Stimulated activated CD4-positive, alpha-beta T cell treated with anti-CD3 and anti-CD28 coated beads, Interleukin-1b, Interleukin-23, amount 100 ng/mL, for 4 hours (primary cell): ENCODE results near the gene DLGAP1.
"Not testable (repeated sequence)": the region's sequence is repeated elsewhere in the genome, so short reads cannot be mapped to it uniquely, and the experiment has no call there.

Experiments
- DNase-seq, 2 donors: peaks; one replicate each; pipeline ENCODE4 v3.0.0-alpha.2; 2020; ENCODE audit warnings: low read depth in 2 of 2

The DLGAP1 gene

GRCh38 chr18:3625742-3626091 is 829.4 kb downstream of the DLGAP1 start:
- DNase-seq = no peak

DNA sequence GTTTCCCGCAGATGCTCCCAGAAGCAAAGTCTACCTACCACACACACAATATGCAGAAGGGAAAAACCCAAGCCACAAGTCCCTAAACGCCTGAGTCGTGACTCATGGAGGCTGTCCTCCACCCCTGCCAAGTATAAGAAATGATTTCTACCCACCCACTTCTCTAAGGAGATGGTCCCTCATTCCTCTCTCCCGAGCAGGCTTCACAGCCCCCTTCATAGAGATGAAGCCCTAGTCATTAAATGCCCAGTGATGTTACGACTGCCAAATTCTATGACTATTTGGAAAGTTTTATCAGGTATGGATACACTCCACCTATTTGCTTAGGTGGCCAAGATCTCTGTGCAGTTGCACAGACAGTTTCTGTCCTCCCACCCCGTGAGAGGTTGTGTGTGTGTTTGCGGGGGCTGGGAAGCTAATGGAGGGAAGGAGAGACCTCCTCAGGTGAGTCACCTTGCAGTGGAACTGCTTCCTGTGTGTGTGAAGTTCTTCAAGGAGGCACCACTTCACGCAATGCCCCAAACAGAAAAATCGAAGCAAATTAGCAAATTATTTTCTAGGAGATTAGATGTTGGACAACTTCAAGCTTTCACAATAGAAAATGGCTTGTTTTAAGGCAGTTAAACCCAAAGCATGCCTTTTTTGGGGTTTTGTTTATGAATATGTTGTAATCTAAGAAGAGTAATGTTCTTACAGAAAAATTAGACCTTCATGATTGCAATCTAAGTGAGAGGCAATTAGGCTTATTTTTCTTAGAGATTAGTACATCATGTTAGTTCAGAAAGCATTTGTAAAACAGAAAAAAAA is 830.0 kb downstream of the DLGAP1 start:
- DNase-seq = peak; percentile 38 to 44

GRCh38 chr18:3624546-3624934 is 830.6 kb downstream of the DLGAP1 start:
- DNase-seq = no peak

- no peak for DNase-seq
Measured at GRCh38 chr18:3623769-3624545, 831.1 kb downstream of the DLGAP1 start.

DNA sequence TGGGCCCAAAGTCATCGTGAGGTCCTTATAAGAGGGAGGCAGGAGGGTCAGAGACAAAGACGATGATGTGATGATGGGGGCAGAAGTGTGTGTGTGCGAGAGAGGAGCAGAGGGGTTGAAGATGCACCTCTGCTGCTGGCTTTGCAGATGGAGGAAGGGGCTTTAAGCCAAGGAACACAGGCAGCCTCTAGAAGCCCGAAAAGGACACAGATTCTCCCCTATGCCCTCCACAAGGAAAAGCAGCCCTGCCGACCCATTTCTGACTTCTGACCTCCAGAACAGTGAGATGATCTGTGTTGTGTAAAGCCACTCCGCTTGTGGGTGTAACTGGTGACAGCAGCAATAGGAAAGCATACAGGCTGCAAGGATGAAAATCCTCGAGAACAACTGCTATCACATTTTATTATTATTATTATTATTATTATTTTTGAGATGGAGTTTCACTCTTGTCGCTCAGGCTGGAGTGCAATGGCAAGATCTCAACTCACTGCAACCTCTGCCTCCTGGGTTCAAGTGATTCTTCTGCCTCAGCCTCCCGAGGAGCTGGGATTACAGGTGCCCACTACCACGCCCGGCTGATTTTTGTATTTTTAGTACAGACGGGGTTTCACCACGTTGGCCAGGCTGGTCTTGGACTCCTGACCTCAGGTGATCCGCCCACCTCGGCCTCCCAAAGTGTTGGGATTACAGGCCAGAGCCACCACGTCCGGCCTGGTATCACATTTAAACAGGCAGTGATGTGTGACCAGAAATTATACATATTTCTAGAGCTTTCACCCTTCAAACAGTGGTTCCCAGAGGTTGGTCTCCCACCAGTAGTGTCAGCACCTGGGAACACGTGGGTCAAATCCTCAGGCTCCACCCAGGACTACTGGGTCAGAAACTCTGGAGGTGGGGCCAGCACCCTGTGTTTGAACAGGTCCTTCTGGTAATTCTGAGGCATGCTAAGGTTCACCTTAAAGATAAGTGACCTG is 834.7 kb downstream of the DLGAP1 start:
- no peak for DNase-seq

DNA sequence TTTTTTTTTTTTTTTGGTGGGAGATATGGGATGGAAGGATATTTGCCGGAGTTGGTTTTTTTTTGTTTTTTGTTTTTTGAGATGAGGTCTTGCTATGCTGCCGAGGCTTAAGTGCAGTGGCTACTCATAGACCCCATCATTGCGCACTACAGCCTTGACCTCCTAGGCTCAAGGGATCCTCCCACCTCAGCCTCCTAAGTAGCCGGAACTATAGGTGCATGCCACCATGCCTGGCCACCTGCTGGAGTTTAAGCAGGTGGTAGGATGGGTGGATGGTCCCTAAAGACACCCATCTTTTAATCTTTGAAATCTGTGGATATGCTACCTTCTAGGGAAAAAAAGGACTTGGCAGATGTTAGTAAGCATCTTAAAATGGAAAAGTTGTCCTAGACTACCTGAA is 835.4 kb downstream of the DLGAP1 start:
- DNase-seq = no peak

GRCh38 chr18:3619222-3619621 is 835.9 kb downstream of the DLGAP1 start:
- no peak for DNase-seq

GRCh38 chr18:3616744-3617143 is 838.4 kb downstream of the DLGAP1 start:
- DNase-seq = no peak

GRCh38 chr18:3616142-3616541 is 839.0 kb downstream of the DLGAP1 start:
- no peak for DNase-seq

GRCh38 chr18:3615374-3615985 is 839.6 kb downstream of the DLGAP1 start:
- DNase-seq = no peak

DNA sequence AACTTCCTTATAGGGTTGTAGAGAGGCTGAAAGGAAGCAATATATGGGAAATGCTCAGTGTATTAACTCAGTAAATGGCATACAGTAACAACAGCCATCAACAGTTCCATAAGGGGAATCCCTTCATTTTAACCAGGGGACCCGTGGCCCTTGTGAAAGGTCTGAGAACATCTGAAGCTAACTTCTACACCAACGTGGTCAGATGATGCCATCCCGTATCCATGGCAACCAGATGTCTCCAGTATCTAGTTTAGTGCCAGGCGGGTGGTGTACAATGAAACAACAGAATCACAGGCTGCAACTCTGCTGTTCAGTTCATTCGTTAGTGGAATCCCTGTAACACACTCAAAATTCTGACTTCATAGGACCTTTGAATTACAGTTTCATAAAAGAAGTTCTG is 842.8 kb downstream of the DLGAP1 start:
- no peak for DNase-seq

DNA sequence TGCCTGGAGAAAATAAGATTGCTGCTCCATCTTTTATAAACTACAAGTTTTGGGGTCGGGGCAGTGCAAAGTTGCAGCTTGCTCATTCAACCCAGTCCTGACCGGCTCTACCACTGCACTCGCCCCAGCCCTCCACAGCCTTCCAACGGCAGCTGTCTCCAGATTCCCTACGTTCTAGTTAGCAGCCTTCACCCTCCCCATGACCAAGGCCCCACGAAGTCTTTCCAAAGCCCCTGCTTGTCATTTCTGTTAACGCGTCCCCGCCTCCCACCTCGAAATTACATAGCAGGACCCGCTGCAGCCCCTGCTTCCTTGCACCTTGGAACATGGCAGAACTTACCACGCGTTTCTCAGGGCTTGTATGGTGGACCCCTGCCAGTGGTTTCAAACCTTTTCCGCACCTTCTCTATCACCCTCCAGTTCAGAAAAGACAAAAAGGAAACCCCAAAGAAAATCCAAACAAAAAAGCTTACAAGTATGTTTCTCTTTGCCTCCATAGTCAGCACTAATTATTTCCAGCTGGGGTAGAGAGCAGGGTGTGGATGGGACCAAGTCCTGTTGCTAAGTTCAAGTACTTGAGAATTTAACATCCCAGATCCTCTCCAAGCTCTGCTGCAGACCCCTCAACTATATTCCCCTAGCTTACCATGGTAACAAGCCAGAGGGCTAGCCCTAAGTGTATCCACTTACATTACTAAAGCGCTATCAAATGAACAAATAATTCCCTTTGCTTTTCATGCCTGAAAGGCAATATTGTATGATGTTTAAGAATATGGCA is 843.6 kb downstream of the DLGAP1 start:
- no peak for DNase-seq

DNA sequence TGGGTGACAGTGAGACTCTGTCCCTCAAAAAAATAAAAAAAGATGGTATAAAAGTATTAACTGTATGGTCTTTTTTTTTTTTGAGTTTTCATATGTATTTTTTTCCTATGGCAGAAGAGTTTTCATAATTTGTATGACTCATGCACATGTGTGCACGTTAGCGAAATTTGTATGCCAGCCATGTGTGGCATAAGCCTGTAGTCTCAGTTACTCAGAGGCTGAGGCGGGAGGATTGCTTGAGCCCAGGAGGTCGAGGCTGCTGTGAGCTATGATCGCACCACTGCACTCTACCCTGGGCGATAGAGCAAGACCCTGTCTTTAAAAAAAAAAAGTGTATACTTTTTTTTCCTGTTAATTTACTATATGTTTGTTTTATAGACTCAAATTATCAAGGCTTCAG is 844.3 kb downstream of the DLGAP1 start:
- DNase-seq = no peak

DNA sequence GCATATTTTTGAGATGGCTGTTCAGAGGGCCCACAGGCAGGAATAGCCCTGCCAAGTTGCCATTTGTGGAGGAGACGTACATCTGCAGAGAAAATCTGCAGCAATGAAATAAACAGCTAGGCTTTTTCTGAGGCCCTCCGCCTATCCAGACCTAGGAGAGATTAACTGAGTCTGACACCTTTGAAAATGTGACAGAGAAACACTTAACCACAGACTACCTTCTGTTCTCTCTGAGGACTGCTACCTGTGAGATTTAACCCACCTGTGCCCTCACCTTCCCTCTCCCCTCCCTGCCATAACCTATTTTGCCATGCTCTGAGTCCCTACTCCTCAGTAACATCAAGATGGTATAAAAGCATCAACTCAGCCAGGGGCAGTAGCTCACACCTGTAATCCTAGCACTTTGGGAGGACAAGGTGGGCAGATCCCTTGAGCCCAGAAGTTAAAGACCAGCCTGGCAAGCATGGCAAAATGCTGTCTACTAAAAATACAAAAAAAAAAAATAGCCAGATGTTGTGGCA is 844.9 kb downstream of the DLGAP1 start:
- DNase-seq = no peak

DNA sequence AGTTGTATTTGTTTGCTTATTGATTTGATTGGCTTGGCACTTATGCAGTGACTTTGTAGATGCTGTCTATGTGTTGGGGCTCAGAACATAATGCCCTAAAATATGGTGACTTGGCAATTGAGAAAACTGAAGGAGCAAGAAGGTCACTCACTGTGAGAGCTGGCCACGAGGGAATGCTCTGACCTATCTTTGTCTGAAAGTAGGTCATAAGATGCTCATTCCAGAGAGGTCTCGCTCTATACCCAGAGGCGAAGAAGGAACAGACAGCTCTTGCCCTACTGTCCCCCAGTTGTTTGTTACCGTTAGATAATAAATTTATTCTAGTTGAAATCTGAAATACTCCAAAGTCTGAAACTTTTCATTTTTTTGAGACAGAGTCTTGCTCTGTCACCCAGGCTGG is 846.6 kb downstream of the DLGAP1 start:
- no peak for DNase-seq

DNA sequence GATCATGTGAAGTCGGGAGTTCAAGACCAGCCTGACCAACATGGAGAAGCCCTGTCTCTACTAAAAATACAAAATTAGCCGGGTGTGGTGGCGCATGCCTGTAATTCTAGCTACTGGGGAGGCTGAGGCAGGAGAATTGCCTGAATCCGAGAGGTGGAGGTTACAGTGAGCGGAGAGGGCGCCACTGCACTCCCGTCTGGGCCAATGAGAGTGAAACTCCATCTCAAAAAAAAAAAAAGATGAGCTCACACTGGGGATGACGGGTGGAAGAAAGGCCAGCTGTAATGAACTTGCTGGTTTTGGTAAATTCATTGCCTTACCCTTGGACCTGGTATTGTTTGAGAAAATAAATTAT is 847.0 kb downstream of the DLGAP1 start:
- DNase-seq = not testable (repeated sequence)

GRCh38 chr18:3607309-3608098 is 847.6 kb downstream of the DLGAP1 start:
- DNase-seq = no peak

DNA sequence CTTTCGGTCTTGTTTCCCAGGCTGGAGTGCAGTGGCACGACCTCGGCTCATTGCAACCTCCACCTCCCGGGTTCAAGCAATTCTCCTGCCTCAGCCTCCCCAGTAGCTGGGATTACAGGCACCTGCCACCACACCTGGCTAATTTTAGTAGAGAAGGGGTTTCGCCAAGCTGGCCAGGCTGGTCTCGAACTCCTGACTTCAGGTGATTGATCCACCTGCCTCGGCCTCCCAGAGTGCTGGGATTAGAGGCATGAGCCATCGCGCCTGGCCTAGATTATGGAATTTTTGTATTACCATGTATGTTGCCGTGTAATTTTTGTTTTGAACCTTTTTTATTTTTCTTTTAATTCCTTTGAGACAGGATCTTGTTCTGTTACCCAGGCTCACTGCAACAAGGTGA is 848.2 kb downstream of the DLGAP1 start:
- DNase-seq = not testable (repeated sequence)

DNA sequence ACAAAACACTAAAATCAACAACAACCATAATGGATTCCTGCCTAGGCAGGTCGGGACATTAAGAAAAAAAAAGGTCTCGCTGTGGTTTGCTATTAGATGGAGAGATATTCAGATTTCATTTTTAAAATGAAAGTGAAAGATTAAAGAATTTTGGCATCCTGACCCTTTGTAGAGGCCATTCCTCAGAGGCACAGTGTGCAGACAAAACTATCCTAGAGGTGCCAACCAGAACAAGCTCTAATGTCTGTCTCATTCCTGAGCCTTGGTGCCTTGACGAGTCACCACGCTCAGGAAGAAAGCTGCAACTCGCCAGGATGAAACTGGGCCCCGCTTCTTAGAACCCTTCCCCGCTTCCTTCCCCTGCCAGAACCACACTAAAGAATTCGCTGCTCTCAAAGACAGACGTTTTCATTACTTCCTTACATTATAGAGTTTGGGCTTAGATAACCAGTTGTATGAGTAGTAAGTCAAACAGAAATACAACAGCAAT is 849.1 kb downstream of the DLGAP1 start:
- DNase-seq = no peak

GRCh38 chr18:3605486-3605952 is 849.6 kb downstream of the DLGAP1 start:
- no peak for DNase-seq
